IMR-90 (cell line): ENCODE results near the gene RPS6KL1. TPM values are rescaled to one million over a fixed set of nuclear protein-coding genes. Genes with fewer than 3 reads are reported as not detected.

Experiments
- ATAC-seq: fragments of 200-7000 bp; cut with Tn5 transposase; 2 replicates; pipeline ENCODE4 v1.9.1; 2020; ENCODE audit warnings: low read depth, mild to moderate bottlenecking, moderate library complexity
- BruUV-seq: library from RNA; stranded (reverse); fragments of 400-500 nt; replicated peaks from 2 replicates; lab custom pipeline; 2021; lab: Mats Ljungman, UMichigan
- CTCF ChIA-PET: fragments of 300-600 bp; formaldehyde crosslinking; extraction: SDS; loops from one replicate; lab custom pipeline; 2021; ENCODE audit warnings: antibody characterized with exemption; lab: Yijun Ruan, JAX
- POLR2A ChIA-PET: fragments of 300-600 bp; sonication (Branson Sonifier 250); formaldehyde crosslinking; loops from one replicate; lab custom pipeline; 2022; ENCODE audit warnings: antibody characterized with exemption; ENCODE audit not compliant: unreplicated experiment; lab: Charles Lee
- DNase-seq: peaks from one replicate; pipeline ENCODE4 v3.0.0; 2013
- H2AFZ ChIP-seq: replicated peaks from 2 replicates; pipeline ENCODE3; 2013; ENCODE audit warnings: low read length, mild to moderate bottlenecking; ENCODE audit not compliant: poor library complexity
- H2AK5ac ChIP-seq: 2 replicates; pipeline ENCODE4 v1.6.1; 2013; ENCODE audit warnings: low read depth, low read length, inconsistent platforms
- H2AK9ac ChIP-seq: replicated peaks from 2 replicates; pipeline ENCODE3; 2013; ENCODE audit warnings: mild to moderate bottlenecking, low read depth, low read length, moderate library complexity; ENCODE audit not compliant: poor library complexity
- H2BK120ac ChIP-seq: 2 replicates; pipeline ENCODE4 v1.6.1; 2013; ENCODE audit warnings: low read depth, low read length, inconsistent platforms
- H2BK15ac ChIP-seq: 3 replicates; pipeline ENCODE4 v1.6.1; 2013; ENCODE audit warnings: low read depth, low read length, inconsistent platforms
- H2BK20ac ChIP-seq: 2 replicates; pipeline ENCODE4 v1.6.1; 2013; ENCODE audit warnings: low read depth, mild to moderate bottlenecking, inconsistent platforms, low read length, moderate library complexity
- H2BK5ac ChIP-seq: 2 replicates; pipeline ENCODE4 v1.6.1; 2013; ENCODE audit warnings: mild to moderate bottlenecking, low read depth, low read length, inconsistent platforms; ENCODE audit not compliant: poor library complexity, severe bottlenecking
- H3K14ac ChIP-seq: replicated peaks from 2 replicates; pipeline ENCODE4 v1.6.1; 2013; ENCODE audit warnings: low read depth, low read length, inconsistent platforms
- H3K18ac ChIP-seq: 2 replicates; pipeline ENCODE4 v1.6.1; 2013; ENCODE audit warnings: low read depth, low read length, control low read depth
- H3K23ac ChIP-seq: 2 replicates; pipeline ENCODE4 v1.6.1; 2013; ENCODE audit warnings: low read depth, low read length, inconsistent platforms
- H3K27ac ChIP-seq: 2 replicates; pipeline ENCODE4 v1.5.1; 2013; ENCODE audit warnings: mild to moderate bottlenecking, control low read depth, low read length; ENCODE audit not compliant: insufficient read depth
- H3K27me3 ChIP-seq: 2 replicates; pipeline ENCODE4 v1.6.1; 2013; ENCODE audit warnings: low read length; ENCODE audit not compliant: control insufficient read depth, insufficient read depth
- H3K36me3 ChIP-seq: 2 replicates; pipeline ENCODE4 v1.6.1; 2013; ENCODE audit warnings: low read length, mixed read lengths; ENCODE audit not compliant: control insufficient read depth, insufficient read depth
- H3K4ac ChIP-seq: 2 replicates; pipeline ENCODE4 v1.6.1; 2013; ENCODE audit warnings: low read depth, low read length, inconsistent platforms
- H3K4me1 ChIP-seq: 2 replicates; pipeline ENCODE4 v1.6.1; 2013; ENCODE audit warnings: low read length, mixed read lengths; ENCODE audit not compliant: control insufficient read depth, insufficient read depth
- H3K4me2 ChIP-seq: 2 replicates; pipeline ENCODE4 v1.6.1; 2013; ENCODE audit warnings: low read depth, mild to moderate bottlenecking, control low read depth, low read length, moderate library complexity
- H3K4me3 ChIP-seq: 2 replicates; pipeline ENCODE4 v1.5.1; 2013; ENCODE audit warnings: low read depth, mild to moderate bottlenecking, control low read depth, low read length, moderate library complexity; ENCODE audit not compliant: insufficient read depth
- H3K56ac ChIP-seq: 2 replicates; pipeline ENCODE4 v1.6.1; 2013; ENCODE audit warnings: low read length, inconsistent platforms; ENCODE audit not compliant: insufficient read depth; ENCODE audit errors: extremely low read depth
- H3K79me1 ChIP-seq, 2 experiments: 2 replicates each; pipeline ENCODE4 v1.6.1; 2013; ENCODE audit warnings: low read length in 2 of 2, inconsistent platforms in 1 of 2, low read depth in 1 of 2
- H3K9ac ChIP-seq: 2 replicates; pipeline ENCODE4 v1.6.1; 2013; ENCODE audit warnings: low read depth, low read length, control low read depth
- H3K9me1 ChIP-seq: 2 replicates; pipeline ENCODE4 v1.6.1; 2013; ENCODE audit warnings: low read length, inconsistent platforms; ENCODE audit not compliant: insufficient read depth
- H3K9me3 ChIP-seq: 2 replicates; pipeline ENCODE4 v1.6.1; 2013; ENCODE audit warnings: low read length; ENCODE audit not compliant: control insufficient read depth, insufficient read depth
- H4K20me1 ChIP-seq: 2 replicates; pipeline ENCODE4 v1.6.1; 2013; ENCODE audit warnings: low read length, inconsistent platforms; ENCODE audit not compliant: insufficient read depth
- H4K5ac ChIP-seq: 2 replicates; pipeline ENCODE4 v1.6.1; 2013; ENCODE audit warnings: mild to moderate bottlenecking, low read depth, low read length, control low read depth
- H4K8ac ChIP-seq, 2 experiments: 2 replicates each; pipeline ENCODE4 v1.6.1; 2013; ENCODE audit warnings: low read depth in 2 of 2, low read length in 2 of 2, control low read depth in 1 of 2, inconsistent platforms in 1 of 2
- H4K91ac ChIP-seq: 2 replicates; pipeline ENCODE4 v1.6.1; 2013; ENCODE audit warnings: low read depth, low read length, inconsistent platforms; ENCODE audit not compliant: insufficient read depth
- CEBPB ChIP-seq: IDR thresholded peaks from 2 replicates; pipeline ENCODE4 v1.6.1; 2012; ENCODE audit warnings: low read depth, low read length, improper control_type of control experiment
- CHD1 ChIP-seq: IDR thresholded peaks from 2 replicates; pipeline ENCODE4 v1.6.1; 2012; ENCODE audit warnings: low read depth, low read length, improper control_type of control experiment
- RAD21 ChIP-seq: IDR thresholded peaks from 2 replicates; pipeline ENCODE4 v1.6.1; 2012; ENCODE audit warnings: low read length, improper control_type of control experiment
- SMC3 ChIP-seq: fragments of 150-350 bp; IDR thresholded peaks from 2 replicates; pipeline ENCODE4 v1.6.1; 2016; ENCODE audit warnings: low read depth, mild to moderate bottlenecking, antibody characterized with exemption, low read length, moderate library complexity
- WGBS, 2 experiments: methylation state at CpG; one replicate each; pipeline versions ENCODE4 v1.1.5 to v1.1.7; 2013; ENCODE audit warnings: missing lambda C conversion rate in 2 of 2; ENCODE audit not compliant: insufficient read length in 1 of 2; ENCODE audit errors: extremely low coverage in 2 of 2; 5-methylcytosine and 5-hydroxymethylcytosine counted together
- dilution Hi-C: fragments of 300-500 bp; cut with HindIII; formaldehyde crosslinking; loops from one replicate; pipeline ENCODE4 v1.14.3; 2018; ENCODE audit warnings: low sequenced_read_pairs; ENCODE audit not compliant: unreplicated experiment
- in situ Hi-C: fragments of 300-500 bp; cut with MboI; formaldehyde crosslinking; loops from 3 replicates; pipeline ENCODE4 v1.14.3; 2019; ENCODE audit warnings: low sequenced_read_pairs, inconsistent platforms, mixed read lengths
- intact Hi-C: fragments of 100-400 bp; cut with micrococcal nuclease; formaldehyde crosslinking; loops from 2 replicates; pipeline ENCODE4 v1.10.0; 2022
- polyA plus RNA-seq, 3 experiments: library from polyadenylated mRNA; depleted of rRNA; stranded (reverse); fragments of >200 nt; gene quantifications; 2 replicates each; pipeline ENCODE4 v1.2.3, GENCODE V29; 2012; ENCODE audit warnings: low replicate concordance in 1 of 3
- total RNA-seq: library from RNA; depleted of rRNA; stranded (reverse); fragments of >200 nt; gene quantifications from 2 replicates; pipeline ENCODE4 v1.2.3, GENCODE V29; 2012

RPS6KL1 gene
- total and polyA plus RNA-seq, 2 of the 4 experiments (the other 2 are of a cell fraction): 0.72 to 1.7 TPM

GRCh38 chr14:74858022-74858421 lies 65.0 kb downstream of the RPS6KL1 start:
- H3K4ac ChIP-seq: no peak overlapping the region
- H3K18ac ChIP-seq: no peak overlapping the region
- ChIA-PET POLR2A (no interaction called here), CTCF (no interaction called here)
- H2BK120ac ChIP-seq: no peak overlapping the region
- no peak overlapping the region for H3K4me2 ChIP-seq
- no peak overlapping the region for H4K91ac ChIP-seq
- H3K27ac ChIP-seq: no peak overlapping the region
- DNase-seq (no peak), ATAC-seq (no peak)
- no peaks in the 10 kb centered on the region for H3K36me3 ChIP-seq
- H3K4me3 ChIP-seq: no peak overlapping the region
- H2BK20ac ChIP-seq: no peak overlapping the region
- no peak overlapping the region for H3K14ac ChIP-seq
- dilution Hi-C loops: no loop called here
- H4K5ac ChIP-seq: no peak overlapping the region
- peaks cover 11% of the 10 kb centered on the region for H3K9me1 ChIP-seq
- no peak overlapping the region for H2AK5ac ChIP-seq
- no peak overlapping the region for H2AK9ac ChIP-seq
- no peak overlapping the region for H2AFZ ChIP-seq
- H3K4me1 ChIP-seq: peaks cover 17% of the 10 kb centered on the region
- in situ Hi-C loops: no loop called here
- intact Hi-C loops: no loop called here
- H3K9ac ChIP-seq: no peak overlapping the region
- H3K79me1 ChIP-seq: peaks cover 0 to 4% of the 10 kb centered on the region in 2 experiments; a peak in 1 of 4 replicates
- H3K9me3 ChIP-seq: no peaks in the 10 kb centered on the region
- no TSS peak for BruUV-seq
- H4K20me1 ChIP-seq: peaks cover 3% of the 10 kb centered on the region; the same call in 1 of the 2 replicates
- no peak overlapping the region for H2BK5ac ChIP-seq
- no peak overlapping the region for H4K8ac ChIP-seq
- no peaks in the 10 kb centered on the region for H3K27me3 ChIP-seq
- no peak overlapping the region for H2BK15ac ChIP-seq
- 80% methylated on average over 1 of the region's 1 CpG; no CpG with 5 or more reads in 1 of the 2 experiments for WGBS, 2 experiments
- no peak overlapping the region for H3K23ac ChIP-seq
- no peak overlapping the region for H3K56ac ChIP-seq
- TF ChIP-seq RAD21 (no peak), CHD1 (no peak), SMC3 (no peak), CEBPB (no peak)
